ENCODE data around the gene SMIM27. TPM values are rescaled to one million over a fixed set of nuclear protein-coding genes. Genes with fewer than 3 reads are reported as not detected.
"Not testable (repeated sequence)": the region's sequence is repeated elsewhere in the genome, so short reads cannot be mapped to it uniquely, and the experiment has no call there.

The SMIM27 gene
- total RNA-seq, 1 donor from 2014 or later = 13.6 TPM

GRCh38 chr9:32596096-32596865 is 44.2 kb downstream of the SMIM27 start:
- Mint-ChIP-seq H3K27me3 (peaks cover 17% of the 10 kb centered on the region), H3K4me3 (ENCODE audit: low read depth) (no peak overlapping the region), H3K9me3 (ENCODE audit: low read depth) (no peaks in the 10 kb centered on the region), H3K36me3 (ENCODE audit: insufficient read depth) (no peaks in the 10 kb centered on the region), H3K27ac (no peak overlapping the region), H3K4me1 (ENCODE audit: low read depth) (no peaks in the 10 kb centered on the region)
- DNase-seq (ENCODE audit: low spot score, unreplicated experiment) = no peak
- no peak for TF ChIP-seq CTCF (IDR thresholded peaks at IDR 0.05; ENCODE audit: unreplicated experiment)

DNA sequence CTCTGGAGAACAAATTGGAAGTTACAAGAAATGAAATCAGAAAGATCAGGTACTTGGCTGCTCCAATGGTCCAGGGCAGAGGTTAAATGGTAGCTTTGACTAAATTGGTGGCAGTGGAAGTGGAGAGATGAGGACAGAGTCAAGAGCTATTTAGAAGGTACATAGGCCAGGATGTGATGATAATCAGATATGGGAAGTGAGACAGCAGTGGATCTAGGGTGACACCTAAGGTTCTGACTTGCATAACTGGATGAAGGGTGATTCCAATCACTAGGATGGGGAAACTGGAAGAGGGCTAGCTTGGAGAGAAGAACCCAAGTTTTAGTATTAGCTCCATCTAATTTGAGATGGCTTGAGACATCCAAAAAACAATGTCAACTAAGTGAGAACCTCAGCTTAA is 44.8 kb downstream of the SMIM27 start:
- Mint-ChIP-seq H3K27me3 (peaks cover 22% of the 10 kb centered on the region), H3K4me1 (ENCODE audit: low read depth) (no peaks in the 10 kb centered on the region), H3K9me3 (ENCODE audit: low read depth) (no peaks in the 10 kb centered on the region), H3K4me3 (ENCODE audit: low read depth) (no peak overlapping the region), H3K36me3 (ENCODE audit: insufficient read depth) (no peaks in the 10 kb centered on the region), H3K27ac (no peak overlapping the region)
- DNase-seq (ENCODE audit: low spot score, unreplicated experiment) = no peak
- TF ChIP-seq CTCF (IDR thresholded peaks at IDR 0.05; ENCODE audit: unreplicated experiment) = no peak

- not testable (repeated sequence) for H3K9me3 Mint-ChIP-seq (ENCODE audit: low read depth); DNase-seq (ENCODE audit: low spot score, unreplicated experiment); H3K36me3 Mint-ChIP-seq (ENCODE audit: insufficient read depth); H3K27ac Mint-ChIP-seq; H3K4me1 Mint-ChIP-seq (ENCODE audit: low read depth); H3K4me3 Mint-ChIP-seq (ENCODE audit: low read depth)
- H3K27me3 Mint-ChIP-seq = peaks cover 27% of the 10 kb centered on the region
These were observed 46.9 kb downstream of the SMIM27 start for GRCh38 chr9:32599021-32599420.

Other genes starting within 250 kb of the SMIM27 start
- gene ACO1, start 167.7 kb upstream of the SMIM27 start, total RNA-seq = 21.7 and 23.4 TPM in 2 replicates
- 9.3 and 10.7 TPM in 2 replicates for gene RIGI, start 26.1 kb upstream of the SMIM27 start, total RNA-seq
- 20.7 and 21.6 TPM in 2 replicates for gene TOPORS, start 259 bp downstream of the SMIM27 start, total RNA-seq
- gene NDUFB6, start 20.8 kb downstream of the SMIM27 start, total RNA-seq = 39.8 and 40.7 TPM in 2 replicates
- gene TAF1L, start 83.3 kb downstream of the SMIM27 start, total RNA-seq = not detected in 2 replicates
- gene TMEM215, start 231.2 kb downstream of the SMIM27 start, total RNA-seq = not detected in 2 replicates